Activated CD8-positive, alpha-beta T cell treated with anti-CD3 and anti-CD28 coated beads, Interleukin-2, amount 10 ng/mL, durations not matched to agents 7 days and 5 days (primary cell): ENCODE measurements around the gene EIF2B2. TPM values are rescaled to one million over a fixed set of nuclear protein-coding genes. Genes with fewer than 3 reads are reported as not detected.

ENCODE experiments used
- ATAC-seq: fragments of 150-1000 bp; cut with Tn5 transposase; one replicate; pipeline ENCODE4 v1.10.0; 2021; ENCODE audit warnings: moderate library complexity
- CTCF ChIA-PET: fragments of 350-600 bp; sonication (Branson Sonifier 250); formaldehyde crosslinking; loops from one replicate; lab custom pipeline; 2021; ENCODE audit warnings: antibody characterized with exemption; lab: Charles Lee
- POLR2A ChIA-PET: fragments of 350-600 bp; sonication (Branson Sonifier 250); formaldehyde crosslinking; loops from one replicate; lab custom pipeline; 2021; ENCODE audit warnings: antibody characterized with exemption; lab: Charles Lee
- DNase-seq: peaks from one replicate; pipeline ENCODE4 v3.0.0-alpha.2; 2020
- H3K27ac Mint-ChIP-seq: one replicate; pipeline ENCODE4 v1.8.0; 2021; ENCODE audit warnings: mild to moderate bottlenecking, mixed read lengths
- H3K27me3 Mint-ChIP-seq: one replicate; pipeline ENCODE4 v1.8.0; 2021; ENCODE audit warnings: low read depth, mixed read lengths
- H3K36me3 Mint-ChIP-seq: one replicate; pipeline ENCODE4 v1.8.0; 2021; ENCODE audit warnings: low read depth, mixed read lengths
- H3K4me1 Mint-ChIP-seq: one replicate; pipeline ENCODE4 v1.8.0; 2021; ENCODE audit warnings: low read depth, mixed read lengths
- H3K4me3 Mint-ChIP-seq: one replicate; pipeline ENCODE4 v1.8.0; 2021; ENCODE audit warnings: mild to moderate bottlenecking, mixed read lengths
- H3K9me3 Mint-ChIP-seq: one replicate; pipeline ENCODE4 v1.8.0; 2022; ENCODE audit warnings: mixed read lengths; ENCODE audit not compliant: insufficient read depth
- total RNA-seq, 2 experiments: library from RNA; stranded (reverse); gene quantifications; one replicate each; pipeline ENCODE4 v1.2.3, GENCODE V29; 2021

Gene EIF2B2
- total RNA-seq, 2 experiments from 2014 or later = 49.1 to 51.0 TPM

GRCh38 chr14:74974364-74975058 is 28.2 kb upstream of the EIF2B2 start:
- ChIA-PET CTCF (interaction anchor here (1.6 kb wide), 1 partner anchor 28 kb away, joined by 6 read pairs; no protein-coding TSS in a partner anchor), POLR2A (no interaction called here)
- H3K4me3 Mint-ChIP-seq = no peak overlapping the region
- no peaks in the 10 kb centered on the region for H3K36me3 Mint-ChIP-seq
- ATAC-seq (no peak), DNase-seq (no peak)
- peak overlapping the region; percentile 22 for H3K27ac Mint-ChIP-seq
- H3K9me3 Mint-ChIP-seq = no peaks in the 10 kb centered on the region
- no peaks in the 10 kb centered on the region for H3K27me3 Mint-ChIP-seq
- H3K4me1 Mint-ChIP-seq = peaks cover 18% of the 10 kb centered on the region

- no peak for DNase-seq
- ChIA-PET CTCF (interaction anchor here (1.2 to 1.6 kb wide), 2 partner anchors 29 to 113 kb away, joined by 3 to 6 read pairs; no protein-coding TSS in a partner anchor), POLR2A (no interaction called here)
- H3K9me3 Mint-ChIP-seq = no peaks in the 10 kb centered on the region
- H3K27me3 Mint-ChIP-seq = no peaks in the 10 kb centered on the region
- peaks cover 18% of the 10 kb centered on the region for H3K4me1 Mint-ChIP-seq
- no peak overlapping the region for H3K27ac Mint-ChIP-seq
- H3K36me3 Mint-ChIP-seq = no peaks in the 10 kb centered on the region
- no peak overlapping the region for H3K4me3 Mint-ChIP-seq
- ATAC-seq = no peak
Measured at GRCh38 chr14:74975059-74975810, 27.5 kb upstream of the EIF2B2 start.

- no peaks in the 10 kb centered on the region for H3K27me3 Mint-ChIP-seq
- ATAC-seq (no peak), DNase-seq (no peak)
- no peaks in the 10 kb centered on the region for H3K9me3 Mint-ChIP-seq
- no peaks in the 10 kb centered on the region for H3K36me3 Mint-ChIP-seq
- H3K27ac Mint-ChIP-seq = peak overlapping the region; percentile 49
- POLR2A ChIA-PET = no interaction called here
- CTCF ChIA-PET = interaction anchor here (1.2 to 1.6 kb wide), 2 partner anchors 30 to 112 kb away, joined by 3 to 6 read pairs; no protein-coding TSS in a partner anchor
- peaks cover 18% of the 10 kb centered on the region for H3K4me1 Mint-ChIP-seq
- H3K4me3 Mint-ChIP-seq = no peak overlapping the region
Measured at GRCh38 chr14:74976264-74977113, 26.2 kb upstream of the EIF2B2 start.

- ChIA-PET CTCF (no interaction called here), POLR2A (interaction anchor here (0.6 kb wide), 1 partner anchor 1169 kb away, joined by 4 read pairs; no protein-coding TSS in a partner anchor)
- Mint-ChIP-seq H3K9me3 (no peaks in the 10 kb centered on the region), H3K4me1 (peaks cover 18% of the 10 kb centered on the region), H3K36me3 (no peaks in the 10 kb centered on the region), H3K4me3 (no peak overlapping the region), H3K27me3 (no peaks in the 10 kb centered on the region), H3K27ac (peak overlapping the region; percentile 49)
- ATAC-seq (no peak), DNase-seq (no peak)
Measured at GRCh38 chr14:74977164-74977900, 25.4 kb upstream of the EIF2B2 start.

GRCh38 chr14:74977901-74978385 is 24.8 kb upstream of the EIF2B2 start:
- ATAC-seq (no peak), DNase-seq (no peak)
- H3K27ac Mint-ChIP-seq = no peak overlapping the region
- no peaks in the 10 kb centered on the region for H3K9me3 Mint-ChIP-seq
- ChIA-PET CTCF (no interaction called here), POLR2A (interaction anchor here (0.6 kb wide), 1 partner anchor 1169 kb away, joined by 4 read pairs; no protein-coding TSS in a partner anchor)
- no peaks in the 10 kb centered on the region for H3K36me3 Mint-ChIP-seq
- H3K4me3 Mint-ChIP-seq = no peak overlapping the region
- peaks cover 14% of the 10 kb centered on the region for H3K4me1 Mint-ChIP-seq
- H3K27me3 Mint-ChIP-seq = peaks cover 4% of the 10 kb centered on the region

GRCh38 chr14:74978416-74978947 is 24.2 kb upstream of the EIF2B2 start:
- Mint-ChIP-seq H3K4me1 (peaks cover 8% of the 10 kb centered on the region), H3K36me3 (no peaks in the 10 kb centered on the region), H3K9me3 (no peaks in the 10 kb centered on the region), H3K27ac (no peak overlapping the region), H3K27me3 (peaks cover 4% of the 10 kb centered on the region), H3K4me3 (no peak overlapping the region)
- POLR2A ChIA-PET = no interaction called here
- DNase-seq = no peak
- no peak for ATAC-seq
- CTCF ChIA-PET = no interaction called here

GRCh38 chr14:74979029-74979428 is 23.7 kb upstream of the EIF2B2 start:
- DNase-seq (no peak), ATAC-seq (no peak)
- Mint-ChIP-seq H3K4me1 (peaks cover 3% of the 10 kb centered on the region), H3K9me3 (no peaks in the 10 kb centered on the region), H3K4me3 (no peak overlapping the region), H3K27ac (no peak overlapping the region), H3K36me3 (no peaks in the 10 kb centered on the region), H3K27me3 (peaks cover 4% of the 10 kb centered on the region)
- CTCF ChIA-PET = no interaction called here
- POLR2A ChIA-PET = no interaction called here

GRCh38 chr14:74979442-74980397 is 23.0 kb upstream of the EIF2B2 start:
- H3K4me3 Mint-ChIP-seq = no peak overlapping the region
- H3K27me3 Mint-ChIP-seq = peaks cover 4% of the 10 kb centered on the region
- ATAC-seq (no peak), DNase-seq (no peak)
- no peaks in the 10 kb centered on the region for H3K4me1 Mint-ChIP-seq
- no peaks in the 10 kb centered on the region for H3K36me3 Mint-ChIP-seq
- ChIA-PET CTCF (interaction anchor here (1.1 kb wide), 1 partner anchor 16 kb away, joined by 3 read pairs; no protein-coding TSS in a partner anchor), POLR2A (no interaction called here)
- no peak overlapping the region for H3K27ac Mint-ChIP-seq
- H3K9me3 Mint-ChIP-seq = no peaks in the 10 kb centered on the region

GRCh38 chr14:74980398-74980730 is 22.4 kb upstream of the EIF2B2 start:
- Mint-ChIP-seq H3K4me1 (no peaks in the 10 kb centered on the region), H3K27ac (no peak overlapping the region), H3K27me3 (peaks cover 4% of the 10 kb centered on the region), H3K4me3 (no peak overlapping the region), H3K9me3 (no peaks in the 10 kb centered on the region), H3K36me3 (no peaks in the 10 kb centered on the region)
- ChIA-PET CTCF (interaction anchor here (1.1 kb wide), 1 partner anchor 16 kb away, joined by 3 read pairs; no protein-coding TSS in a partner anchor), POLR2A (no interaction called here)
- DNase-seq (no peak), ATAC-seq (no peak)
